C1 segment of cervical spinal cord (tissue), 14 donors: ENCODE measurements around the gene KCNK16.
A peak's percentile ranks its signal among the peaks of the same experiment; 100 is the strongest.

ENCODE experiments used
- DNase-seq, 14 donors: peaks; one replicate each; lab custom pipeline; 2025; lab: John Stamatoyannopoulos, UW

Gene KCNK16

DNA sequence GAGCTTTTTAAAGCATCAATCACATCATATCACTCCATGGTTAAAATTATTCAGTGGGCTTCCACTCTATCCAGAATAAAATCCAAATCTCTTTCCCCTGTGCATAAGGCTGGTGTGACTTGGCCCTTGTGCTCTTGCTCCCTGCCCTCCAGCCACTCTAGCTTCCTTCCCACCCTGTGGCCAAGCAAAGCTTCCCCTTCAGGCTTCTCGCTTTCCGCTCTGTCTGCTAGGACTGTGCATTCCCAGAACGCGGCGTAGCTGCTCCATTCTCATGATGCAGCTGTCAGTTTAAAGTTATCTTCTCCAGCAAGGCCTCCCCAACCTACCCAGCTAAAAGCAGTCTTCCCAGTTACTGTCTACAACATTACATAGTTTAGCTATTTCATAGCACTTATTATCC is 19.4 kb upstream of the KCNK16 start:
- DNase-seq, result no peak

DNA sequence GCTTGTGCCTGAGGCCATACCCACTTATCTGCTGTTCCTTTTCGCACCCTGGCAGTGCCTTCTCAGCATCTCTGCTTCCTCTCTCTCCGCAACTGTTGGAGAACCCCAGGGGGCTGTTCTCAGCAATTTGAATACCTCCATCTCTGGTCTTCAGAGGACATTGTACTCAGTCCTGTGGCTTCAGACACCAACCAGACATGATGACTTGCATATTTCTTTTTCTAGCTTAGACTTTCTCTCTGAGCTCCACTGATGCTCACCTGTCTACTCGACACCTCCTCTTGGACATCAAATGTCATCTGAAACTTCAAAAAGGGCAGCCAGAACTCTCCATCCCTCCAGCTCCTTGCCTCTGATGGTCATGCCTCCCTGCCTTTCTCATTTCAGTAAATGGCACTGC is 18.9 kb upstream of the KCNK16 start:
- DNase-seq, result no peak

DNA sequence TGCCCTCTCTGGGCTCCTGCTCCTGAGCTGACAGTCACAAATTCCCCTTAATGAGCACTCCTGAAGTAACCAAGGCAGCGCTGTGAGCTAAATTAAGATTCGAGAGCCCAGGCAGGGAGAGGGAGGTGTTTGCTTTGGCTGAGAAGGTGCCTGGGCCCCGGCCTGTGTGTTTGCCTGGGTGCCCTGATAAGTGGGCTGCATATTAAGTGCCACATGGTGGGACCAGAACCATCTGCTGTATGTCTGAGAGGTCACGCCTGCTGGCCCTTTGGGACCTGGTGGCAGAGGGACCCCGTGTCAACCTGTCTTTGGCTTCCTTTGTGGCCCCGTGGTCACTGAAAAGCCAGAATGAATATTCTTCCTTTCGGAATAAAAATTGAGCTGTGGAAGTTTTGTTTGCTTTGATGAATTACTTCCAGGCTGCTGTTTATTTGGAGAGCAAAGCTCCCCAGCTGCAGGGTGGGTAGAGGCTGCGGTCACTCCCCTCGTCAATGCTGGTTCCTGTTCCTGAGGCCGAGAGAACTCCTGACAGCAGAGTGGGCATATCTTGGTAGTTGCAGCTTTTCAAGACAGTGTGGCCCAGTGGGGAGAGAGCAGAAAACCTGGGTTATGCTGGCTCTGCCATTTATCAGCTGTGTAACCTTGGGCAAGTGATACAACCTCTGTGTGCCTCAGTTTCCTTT is 17.5 kb upstream of the KCNK16 start:
- peak in 2 of 14 donors; percentile 6 to 27 for DNase-seq

DNA sequence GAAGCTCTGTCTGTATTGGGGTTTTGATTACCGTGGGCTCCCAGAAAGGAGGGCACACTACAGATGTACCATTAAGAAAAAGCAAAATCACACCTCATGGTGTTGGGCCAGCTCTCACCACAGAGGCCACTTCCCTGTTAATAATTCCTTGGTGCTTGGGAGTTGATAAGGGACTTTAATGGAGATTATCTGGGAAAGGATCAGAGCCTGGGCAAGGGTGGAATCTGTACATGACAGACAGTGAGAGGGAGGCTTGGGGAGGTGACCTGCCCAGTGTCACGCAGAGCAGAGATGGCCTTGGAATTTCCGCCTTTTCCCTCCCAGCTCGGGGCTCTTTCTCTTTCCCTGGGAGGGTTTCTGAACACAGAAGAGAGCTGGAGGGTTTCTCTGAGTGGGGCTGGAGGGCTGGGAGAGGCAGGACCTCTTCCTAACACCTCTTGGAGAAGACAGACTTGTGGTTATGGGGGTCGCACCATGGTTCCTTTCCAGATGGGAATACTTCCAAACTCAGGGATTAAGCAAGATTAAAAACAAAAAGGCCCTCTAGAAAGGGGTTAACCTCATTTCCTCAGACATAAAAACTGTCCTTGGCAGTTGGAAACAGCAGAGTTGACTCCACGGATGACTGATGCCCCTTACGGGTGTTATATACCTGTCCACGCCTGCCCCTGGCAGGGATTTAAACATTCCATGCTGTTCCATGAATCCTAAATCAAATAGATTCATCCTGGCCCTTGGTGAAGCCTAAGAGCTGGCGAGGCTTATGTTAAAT is 16.8 kb upstream of the KCNK16 start:
- no peak for DNase-seq

DNA sequence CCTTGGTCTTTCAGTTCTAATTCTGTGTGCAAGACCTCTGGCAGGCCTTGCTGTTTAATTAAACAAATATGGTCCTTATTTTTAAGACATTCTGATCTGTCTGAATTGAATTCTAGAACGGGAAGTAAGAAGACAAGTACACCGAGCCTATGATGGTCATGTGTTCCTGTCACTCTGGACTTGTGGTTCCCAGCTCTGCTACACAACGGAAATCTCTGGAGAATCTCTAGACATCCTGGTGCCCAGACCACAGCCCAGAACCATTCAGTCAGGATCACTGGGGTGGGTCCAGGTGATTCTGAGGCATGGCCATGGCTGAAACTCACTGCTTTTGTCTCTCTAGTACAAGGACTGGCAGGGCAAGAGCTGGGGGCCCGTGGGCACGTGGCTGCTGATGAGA is 15.9 kb upstream of the KCNK16 start:
- peak in 3 of 14 donors; percentile 4 to 14 (median 9) for DNase-seq

DNA sequence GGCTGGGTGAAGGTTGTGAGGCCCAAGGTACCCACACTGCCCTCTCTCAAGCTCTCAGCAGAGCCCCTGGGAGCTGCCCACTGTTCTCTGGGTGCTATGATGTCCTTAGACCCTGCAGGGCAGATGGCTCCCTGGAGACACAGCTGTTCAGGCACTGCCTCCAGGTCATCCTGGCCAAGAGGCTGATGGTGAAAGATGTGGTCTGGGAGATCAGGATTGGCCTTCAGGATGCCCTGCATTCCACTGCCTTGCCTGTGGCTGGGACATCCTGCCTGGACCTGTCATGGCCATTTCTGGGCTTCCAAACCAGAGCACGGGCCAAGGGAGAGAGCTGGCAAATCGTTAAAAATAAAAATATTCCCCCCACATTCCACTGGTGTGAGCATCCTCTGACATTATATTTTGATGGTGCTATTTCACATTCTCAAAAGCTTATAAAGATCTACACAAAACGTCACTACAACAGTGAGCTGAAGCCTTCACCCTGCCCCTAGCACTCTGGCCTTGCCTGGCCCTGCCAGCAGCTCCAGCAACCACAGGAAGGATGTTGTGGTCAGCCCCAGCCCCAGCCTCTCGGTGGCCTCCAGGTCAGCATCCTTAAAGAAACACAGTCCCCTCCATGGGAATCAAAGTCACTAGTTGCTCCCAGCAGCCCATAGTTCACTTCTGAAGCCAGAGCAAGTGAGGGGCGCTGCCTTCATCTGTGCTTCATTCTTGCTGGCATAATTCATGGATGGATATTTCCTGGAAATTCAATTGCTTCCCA is 13.5 kb upstream of the KCNK16 start:
- DNase-seq, result peak in 5 of 14 donors; percentile 5 to 18 (median 13)

DNA sequence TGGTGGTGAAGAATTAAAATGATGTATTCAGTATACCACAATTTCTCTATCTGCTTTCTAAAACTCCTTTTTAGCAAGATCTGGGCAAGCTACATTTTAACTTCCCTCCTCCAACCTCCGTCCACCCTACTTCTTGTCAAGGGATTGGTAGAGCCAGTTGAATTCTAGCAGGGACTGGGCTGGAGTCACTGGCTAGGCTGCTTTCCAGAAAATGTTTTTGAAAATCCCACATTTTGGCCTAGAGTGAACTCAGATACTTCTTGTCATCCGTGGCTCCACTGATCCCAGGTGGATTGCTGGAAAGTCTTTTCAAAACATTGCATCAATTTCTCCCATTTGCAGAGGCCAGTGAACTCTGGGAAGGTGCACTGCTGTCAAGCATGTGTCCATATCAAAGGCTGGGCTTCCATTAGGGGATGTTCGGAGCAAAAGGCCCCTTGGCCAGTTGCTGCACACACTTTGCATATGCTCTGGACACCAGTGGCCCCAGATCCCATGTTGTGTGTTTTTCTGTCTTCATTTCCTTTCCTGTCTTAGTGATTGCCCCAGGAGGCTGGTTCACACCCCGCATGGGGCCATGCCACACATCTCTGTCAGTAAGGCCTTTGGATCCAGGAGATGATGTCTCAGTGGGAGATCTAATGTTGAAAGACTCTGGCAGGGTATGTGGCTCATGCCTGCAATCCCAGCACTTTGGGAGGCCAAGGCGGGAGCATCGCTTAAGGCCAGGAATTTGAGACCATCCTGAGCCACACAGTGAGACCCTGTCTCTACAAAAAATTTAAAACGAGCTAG is 11.3 kb upstream of the KCNK16 start:
- DNase-seq, result no peak

DNA sequence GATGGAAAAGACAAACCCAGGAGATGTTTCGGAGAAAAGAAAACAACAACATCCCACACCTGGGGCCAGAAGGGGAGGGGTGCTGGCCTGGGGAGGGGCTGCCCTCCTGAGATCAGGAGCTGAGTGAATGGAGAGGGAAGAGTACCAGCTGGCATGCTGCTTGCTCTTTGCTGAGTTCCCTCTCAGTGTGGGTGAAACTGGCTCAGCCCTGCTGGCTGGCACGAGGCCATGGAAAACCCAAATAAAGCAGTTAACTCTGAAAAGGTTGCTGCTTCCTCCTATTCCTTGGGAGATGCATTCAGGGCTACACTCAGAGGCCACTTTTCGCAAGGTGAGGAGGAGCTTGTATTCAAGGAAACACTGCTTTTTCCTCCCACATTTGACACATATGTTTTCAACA is 8.0 kb upstream of the KCNK16 start:
- peak in 6 of 14 donors; percentile 9 to 46 (median 26) for DNase-seq

DNA sequence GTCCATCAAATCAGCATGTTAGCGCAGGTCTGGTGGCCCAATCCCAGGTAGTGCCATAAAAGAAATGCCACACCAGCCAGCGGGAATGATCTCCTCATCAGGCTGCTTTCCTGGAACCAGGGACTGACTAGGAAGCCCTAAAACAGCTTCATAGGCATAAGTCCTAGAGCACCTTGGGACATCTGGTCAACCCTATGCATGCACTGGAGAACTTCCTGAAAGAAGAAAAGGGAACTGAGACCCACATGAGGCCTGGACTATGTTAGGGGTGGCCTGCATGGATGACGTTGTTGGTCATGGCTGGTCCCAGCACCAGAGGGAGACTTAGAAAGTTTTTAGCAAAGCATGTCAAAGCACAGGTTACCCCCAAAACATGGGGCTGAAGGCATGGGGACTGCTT is 7.6 kb upstream of the KCNK16 start:
- DNase-seq, result peak in 3 of 14 donors; percentile 14 to 46 (median 15)

DNA sequence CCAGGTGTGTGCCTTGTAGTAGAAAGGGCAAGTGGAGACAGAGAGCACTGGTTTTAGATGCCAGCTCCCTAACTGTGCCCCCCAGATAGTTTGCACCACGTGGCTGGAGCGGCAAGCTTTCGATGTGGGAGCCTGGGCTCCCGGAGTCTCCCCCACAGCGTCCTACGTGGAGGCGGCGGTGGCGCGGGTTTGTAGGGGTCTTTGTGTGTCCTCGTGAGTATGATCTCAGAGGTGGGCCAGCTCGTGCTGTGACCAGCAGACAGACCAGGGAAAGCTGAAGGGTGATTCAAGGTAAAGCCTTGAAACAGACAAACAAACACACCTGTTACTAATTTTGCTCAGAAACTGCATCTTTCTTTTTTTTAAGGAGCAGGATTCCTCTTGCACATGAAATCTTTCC is 5.6 kb upstream of the KCNK16 start:
- DNase-seq, result no peak

DNA sequence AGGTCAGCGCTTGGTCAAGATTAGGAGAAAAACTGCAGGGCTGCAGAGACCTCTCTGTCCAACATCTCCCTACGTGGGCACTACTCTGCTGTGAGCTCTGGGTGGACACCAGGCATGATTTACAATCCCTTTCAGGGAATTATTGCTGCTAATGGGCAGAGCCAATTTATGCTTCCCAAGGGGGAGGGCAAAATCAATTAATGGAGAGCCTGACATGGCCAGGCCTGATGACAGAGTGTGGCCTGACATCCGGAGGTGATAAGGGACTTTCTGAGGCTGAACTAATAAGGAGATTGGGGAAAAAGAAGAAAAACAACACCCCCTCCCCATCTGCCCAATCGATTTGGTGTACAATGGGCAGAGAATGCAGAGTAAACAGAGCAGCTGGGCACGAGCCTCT is 5.0 kb upstream of the KCNK16 start:
- no peak for DNase-seq

DNA sequence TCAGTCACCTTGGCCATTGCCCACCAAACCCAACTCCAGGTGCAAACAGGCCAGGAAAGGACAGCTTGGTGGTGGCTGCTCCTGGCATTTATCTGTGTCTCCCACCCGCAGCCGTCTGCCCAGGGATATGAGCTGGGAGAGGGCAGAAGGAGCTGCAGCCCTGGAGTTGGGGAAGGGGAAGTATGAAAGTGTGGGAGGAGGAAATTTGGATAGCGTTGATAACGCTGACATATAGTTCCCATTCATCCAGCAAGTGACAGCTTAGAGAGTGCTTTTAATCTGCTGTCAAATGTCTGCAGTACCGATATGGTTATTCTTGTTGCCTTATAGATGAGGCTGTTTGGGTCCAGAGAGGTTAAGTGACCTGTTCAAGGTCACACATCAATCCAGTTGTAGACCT is 741 bp downstream of the KCNK16 start:
- no peak for DNase-seq

DNA sequence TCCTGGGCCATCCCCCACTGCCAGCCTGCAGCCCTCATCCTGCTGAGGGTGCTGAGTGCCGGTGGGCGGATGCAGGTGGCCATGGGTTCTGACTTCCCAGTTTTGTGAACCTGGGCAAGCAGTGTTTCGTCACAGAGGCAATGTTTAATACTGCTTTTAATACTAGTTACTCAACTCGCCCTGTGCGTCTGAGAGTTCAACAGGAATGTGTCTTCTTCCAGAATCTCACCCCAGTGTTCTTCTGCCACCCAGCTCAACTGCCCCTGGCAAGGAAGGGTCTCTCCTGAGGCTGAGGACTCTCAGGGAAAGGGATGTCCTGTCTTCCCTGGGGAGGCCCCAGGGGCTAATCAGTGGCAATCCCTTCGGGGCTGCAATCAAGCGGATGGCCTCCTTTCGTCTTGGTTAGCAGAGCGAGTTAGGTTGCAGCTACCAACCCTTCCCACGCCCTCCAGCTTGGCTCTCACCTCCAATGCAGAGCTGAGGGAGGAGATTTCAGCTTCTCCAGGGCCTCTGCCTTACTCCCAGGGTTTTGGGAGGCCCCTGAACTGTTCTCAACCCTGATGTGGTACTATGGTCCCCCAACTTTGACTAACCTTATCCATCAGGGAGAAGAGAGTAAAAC is 2.0 kb downstream of the KCNK16 start:
- no peak for DNase-seq

DNA sequence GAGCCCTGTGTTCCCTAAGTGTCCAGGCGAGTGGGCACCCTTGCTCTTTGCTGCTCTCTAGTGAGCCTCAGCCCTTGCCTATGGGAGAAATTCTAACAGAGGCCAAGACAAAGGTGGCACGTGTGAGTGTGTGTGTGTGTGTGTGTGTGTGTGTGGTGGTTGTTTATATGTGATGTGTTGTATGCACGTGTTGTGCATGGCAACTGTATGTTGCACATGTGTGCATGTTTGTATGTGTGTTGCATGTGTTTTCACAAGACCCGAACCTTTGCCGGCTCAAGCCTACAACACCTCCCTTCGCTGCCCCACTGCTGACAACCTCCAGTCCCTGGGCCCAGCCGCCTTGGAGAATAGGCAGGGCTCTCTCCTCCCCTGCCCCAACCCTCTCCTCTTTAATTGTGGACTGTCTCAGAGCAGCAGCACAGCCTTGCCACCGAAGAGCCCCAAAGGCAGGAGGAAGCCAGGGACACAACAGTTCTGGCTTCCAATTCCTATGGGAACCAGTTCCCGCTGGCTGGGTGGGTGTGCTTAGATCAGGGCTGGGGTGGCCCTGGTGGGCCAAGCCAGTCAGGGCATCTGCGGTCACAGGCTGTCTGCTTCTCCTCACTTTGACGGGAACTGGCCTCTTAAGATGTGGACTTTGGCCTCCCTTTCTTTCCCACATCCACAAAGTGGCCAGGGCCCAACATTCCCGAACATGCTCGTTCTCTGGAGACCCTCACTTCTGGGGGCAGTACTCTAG is 2.7 kb downstream of the KCNK16 start:
- no peak for DNase-seq

DNA sequence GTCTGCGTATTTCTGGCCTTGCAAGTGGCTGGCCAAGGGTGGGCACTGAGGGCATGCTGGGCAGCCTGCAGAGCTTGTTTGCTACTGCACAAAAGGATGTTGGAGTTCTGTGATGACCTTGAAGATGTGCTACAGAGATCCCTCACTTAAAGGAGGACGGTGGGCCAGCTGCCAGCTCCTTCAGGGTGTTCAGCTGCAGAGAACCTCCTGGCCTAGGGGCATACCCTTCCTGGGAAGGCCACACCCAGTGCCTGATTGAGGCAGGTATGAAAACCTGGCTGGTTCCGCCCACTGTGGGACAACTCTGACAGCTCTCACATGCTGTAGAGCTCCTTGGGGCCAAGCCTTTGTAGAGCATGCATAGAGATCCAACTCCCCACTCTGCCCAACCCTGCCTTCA is 5.2 kb downstream of the KCNK16 start:
- DNase-seq, result no peak

DNA sequence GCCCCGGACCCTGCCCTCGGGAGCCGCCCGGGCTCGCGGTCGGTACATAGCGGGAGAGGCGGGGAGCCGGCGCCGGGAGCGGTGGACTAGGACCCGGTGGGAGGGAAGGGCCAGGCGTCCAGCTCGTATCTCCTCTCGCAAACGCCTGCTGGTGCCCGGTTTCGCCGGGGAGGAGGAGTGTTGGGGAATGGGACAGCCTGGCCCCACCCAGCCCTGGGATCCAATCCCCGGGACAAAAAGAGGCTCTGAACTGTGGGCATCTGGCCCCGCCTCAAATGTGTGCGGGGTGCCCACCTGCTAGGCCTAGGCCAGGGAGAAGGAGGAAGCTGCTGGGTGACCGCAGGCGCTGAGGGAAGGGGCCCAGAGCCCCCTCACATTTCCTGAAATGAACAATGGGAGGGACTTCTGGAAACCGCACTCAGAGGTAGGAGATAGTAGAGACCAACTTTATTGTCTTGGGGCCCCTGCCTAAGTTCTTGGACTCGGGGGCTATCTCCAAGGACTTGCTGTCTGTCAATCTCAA is 8.2 kb downstream of the KCNK16 start, which contains the start of gene KCNK17:
KCNK17 (minus strand) TSS at position 147 of the 523 bp plus-strand sequence; CDS start at position 48, 99 bp downstream.
- no peak for DNase-seq

DNA sequence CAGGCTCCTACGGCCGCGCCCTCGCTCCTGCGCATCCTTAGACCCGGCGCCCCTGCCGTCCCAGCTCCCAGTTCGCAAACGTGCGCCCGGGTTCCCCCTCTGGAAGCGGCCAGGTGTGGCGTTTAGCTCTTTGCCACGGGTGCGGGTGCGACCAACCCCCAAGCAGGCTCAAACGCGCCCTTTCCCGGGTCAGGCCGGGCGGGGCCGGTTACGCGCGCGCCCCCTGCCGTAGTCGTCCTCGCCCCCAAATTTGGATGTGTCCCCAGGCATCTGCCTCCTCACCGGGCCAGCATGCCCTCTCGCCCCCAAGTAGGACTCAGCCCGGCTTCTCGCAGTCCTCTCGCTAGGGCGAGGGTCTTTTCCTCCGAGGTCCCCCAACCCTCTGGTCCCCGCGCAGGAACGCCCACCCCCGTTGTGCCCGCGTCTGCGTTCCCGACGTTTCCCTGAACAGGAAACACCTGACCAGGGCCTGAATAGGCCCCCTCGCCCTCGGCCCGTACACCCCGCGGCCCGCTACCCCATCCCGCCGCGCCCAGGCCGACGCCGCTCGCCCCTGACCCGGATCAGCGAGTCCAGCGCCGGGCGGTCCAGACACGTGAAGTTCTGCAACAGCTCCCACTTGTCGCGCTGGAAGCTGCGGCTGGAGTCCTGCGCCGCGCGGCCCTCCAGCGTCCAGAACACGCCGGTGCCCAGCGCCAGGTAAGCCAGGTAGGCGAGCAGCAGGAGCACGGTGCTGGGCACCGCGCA is 8.8 kb downstream of the KCNK16 start:
- DNase-seq, result no peak

DNA sequence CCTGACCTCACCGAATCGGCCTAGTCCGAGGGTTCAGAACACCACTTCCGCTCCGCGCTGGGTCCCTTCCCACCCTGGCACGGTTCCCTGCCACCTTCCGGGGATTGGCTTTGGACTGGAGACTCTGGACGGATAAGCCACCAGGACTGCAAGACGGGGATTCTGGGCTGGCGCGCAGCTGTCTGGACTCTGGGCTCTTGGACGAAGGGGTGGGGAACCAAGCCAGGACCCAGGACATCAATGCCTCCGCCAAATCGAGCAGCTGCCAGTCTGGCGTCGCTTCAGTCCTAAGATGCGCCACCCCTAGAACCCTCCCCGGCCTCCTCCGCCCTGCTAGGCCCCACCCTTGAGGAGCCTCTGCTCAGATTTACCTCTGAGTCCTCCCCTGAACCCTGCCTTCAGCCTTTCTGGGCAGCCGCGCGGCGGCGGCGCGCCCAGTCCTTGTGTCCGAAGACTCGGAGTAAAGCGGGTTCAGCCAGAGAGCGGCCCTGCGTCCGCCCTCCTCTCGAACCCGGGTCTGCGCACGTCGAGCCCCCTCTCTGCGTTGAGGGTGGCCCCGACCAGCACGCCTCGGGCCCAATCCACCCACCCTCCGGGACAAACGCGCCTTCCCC is 9.5 kb downstream of the KCNK16 start:
- DNase-seq, result no peak

DNA sequence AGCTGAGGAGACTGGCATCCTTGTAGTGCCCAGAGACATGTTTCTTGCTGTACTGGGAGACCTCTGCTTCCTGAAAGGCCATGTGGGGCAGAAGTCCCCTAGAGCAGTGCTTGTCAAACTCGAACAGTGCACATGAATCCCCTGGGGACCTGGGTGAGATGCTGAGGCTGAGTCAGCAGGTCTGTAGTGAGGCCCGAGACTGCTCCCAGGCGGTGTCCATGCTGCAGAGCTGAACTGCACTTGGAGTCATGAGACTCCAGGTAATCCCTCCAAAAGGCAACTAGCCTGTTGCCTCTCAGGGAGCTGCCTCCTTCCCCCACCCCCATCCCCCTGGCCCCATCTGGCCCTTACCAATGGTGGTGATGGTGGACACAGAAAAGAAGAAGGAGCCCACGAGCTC is 12.0 kb downstream of the KCNK16 start:
- no peak for DNase-seq
